ENCODE measurements around the gene CKM.

- TF ChIP-seq ZNF274 (IDR thresholded peaks at IDR 0.05; ENCODE audit: low read depth, low read length) (no peak), YY1 (IDR thresholded peaks at IDR 0.05; ENCODE audit: insufficient read depth, insufficient read length) (no peak)
These were observed 57.8 kb downstream of the CKM start for GRCh38 chr19:45264781-45265317.
